SU-DHL-6 (cell line): ENCODE data around the gene GRAMD2B.

ENCODE experiments used
- H2AFZ ChIP-seq: fragments of 200-600 bp; sonication (generic); 2 replicates; pipeline ENCODE4 v1.6.1; 2014; ENCODE audit warnings: low read depth, mild to moderate bottlenecking, moderate library complexity, mixed read lengths, antibody characterized with exemption, low read length; ENCODE audit not compliant: severe bottlenecking
- H3F3A ChIP-seq: fragments of 200-600 bp; shearing (Covaris generic); 2 replicates; pipeline ENCODE4 v1.6.0; 2016; ENCODE audit warnings: antibody characterized with exemption, mild to moderate bottlenecking; ENCODE audit not compliant: insufficient read depth
- H3K27ac ChIP-seq: fragments of 200-600 bp; sonication (generic); 2 replicates; pipeline ENCODE4 v1.5.1; 2016; ENCODE audit warnings: low read depth, mild to moderate bottlenecking, low read length, moderate library complexity, mixed read lengths
- H3K27me3 ChIP-seq: fragments of 200-600 bp; sonication (generic), shearing (Covaris generic); 2 replicates; pipeline ENCODE4 v1.6.0; 2014; ENCODE audit warnings: mild to moderate bottlenecking, low read length
- H3K36me3 ChIP-seq: fragments of 200-600 bp; sonication (generic); 2 replicates; pipeline ENCODE4 v1.6.1; 2014; ENCODE audit warnings: mild to moderate bottlenecking, low read length, mixed read lengths
- H3K4me2 ChIP-seq: fragments of 300-600, 200-600 bp; shearing (Covaris generic), sonication (generic); 2 replicates; pipeline ENCODE4 v1.6.0; 2014; ENCODE audit warnings: low read length, low read depth, mild to moderate bottlenecking; ENCODE audit not compliant: poor library complexity, severe bottlenecking
- H3K4me3 ChIP-seq: fragments of 200-600 bp; sonication (generic); 2 replicates; pipeline ENCODE4 v1.5.1; 2014; ENCODE audit warnings: antibody characterized with exemption, low read length, mild to moderate bottlenecking, mixed read lengths; ENCODE audit not compliant: insufficient read depth, poor library complexity, severe bottlenecking
- H3K79me2 ChIP-seq: fragments of 200-600 bp; sonication (generic); 2 replicates; pipeline ENCODE4 v1.6.1; 2014; ENCODE audit warnings: mild to moderate bottlenecking, low read length, moderate library complexity; ENCODE audit not compliant: insufficient read depth
- H3K9ac ChIP-seq: fragments of 200-600 bp; sonication (generic); 2 replicates; pipeline ENCODE4 v1.7.0; 2014; ENCODE audit warnings: mild to moderate bottlenecking, low read length
- H3K9me2 ChIP-seq: fragments of 200-600 bp; sonication (generic); replicated peaks from 2 replicates; pipeline ENCODE4 v1.6.1; 2014; ENCODE audit warnings: low read length; ENCODE audit not compliant: insufficient read depth
- H3K9me3 ChIP-seq: fragments of 200-600 bp; sonication (generic); 2 replicates; pipeline ENCODE4 v1.6.1; 2014; ENCODE audit warnings: low read length, mixed read lengths; ENCODE audit not compliant: insufficient read depth
- H4K20me1 ChIP-seq: fragments of 200-600 bp; sonication (generic); 2 replicates; pipeline ENCODE4 v1.6.1; 2014; ENCODE audit warnings: low read depth, mild to moderate bottlenecking, antibody characterized with exemption, low read length, moderate library complexity, mixed read lengths
- EZH2phosphoT487 ChIP-seq: fragments of 200-600 bp; sonication (generic), shearing (Covaris generic); conservative IDR thresholded peaks from 2 replicates; pipeline ENCODE4 v1.6.1; 2018; ENCODE audit warnings: mild to moderate bottlenecking, antibody characterized with exemption, low read length, moderate library complexity, mixed read lengths
- TF ChIP-seq, protein P1 (sequence below): fragments of 200-600 bp; sonication (generic); IDR thresholded peaks from one replicate; pipeline ENCODE4 v1.5.1; 2017; ENCODE audit warnings: antibody characterized with exemption, mild to moderate bottlenecking, low read length, moderate library complexity; ENCODE audit not compliant: insufficient read depth, poor library complexity, severe bottlenecking

Gene GRAMD2B

GRCh38 chr5:126416266-126416925, 6.8 kb upstream of the GRAMD2B start:
- Histone ChIP-seq H3K4me3 (no peak overlapping the region), H3K27ac (no peak overlapping the region), H3K9me3 (no peaks in the 10 kb centered on the region), H3K36me3 (no peaks in the 10 kb centered on the region), H3K4me2 (no peak overlapping the region), H3K9ac (no peak overlapping the region), H3K27me3 (no peaks in the 10 kb centered on the region), H3K79me2 (no peaks in the 10 kb centered on the region), H2AFZ (no peak overlapping the region), H4K20me1 (no peaks in the 10 kb centered on the region), H3F3A (no peaks in the 10 kb centered on the region), H3K9me2 (no peaks in the 10 kb centered on the region)
- no peak for TF ChIP-seq EZH2phosphoT487
- TF ChIP-seq, protein P1, sequence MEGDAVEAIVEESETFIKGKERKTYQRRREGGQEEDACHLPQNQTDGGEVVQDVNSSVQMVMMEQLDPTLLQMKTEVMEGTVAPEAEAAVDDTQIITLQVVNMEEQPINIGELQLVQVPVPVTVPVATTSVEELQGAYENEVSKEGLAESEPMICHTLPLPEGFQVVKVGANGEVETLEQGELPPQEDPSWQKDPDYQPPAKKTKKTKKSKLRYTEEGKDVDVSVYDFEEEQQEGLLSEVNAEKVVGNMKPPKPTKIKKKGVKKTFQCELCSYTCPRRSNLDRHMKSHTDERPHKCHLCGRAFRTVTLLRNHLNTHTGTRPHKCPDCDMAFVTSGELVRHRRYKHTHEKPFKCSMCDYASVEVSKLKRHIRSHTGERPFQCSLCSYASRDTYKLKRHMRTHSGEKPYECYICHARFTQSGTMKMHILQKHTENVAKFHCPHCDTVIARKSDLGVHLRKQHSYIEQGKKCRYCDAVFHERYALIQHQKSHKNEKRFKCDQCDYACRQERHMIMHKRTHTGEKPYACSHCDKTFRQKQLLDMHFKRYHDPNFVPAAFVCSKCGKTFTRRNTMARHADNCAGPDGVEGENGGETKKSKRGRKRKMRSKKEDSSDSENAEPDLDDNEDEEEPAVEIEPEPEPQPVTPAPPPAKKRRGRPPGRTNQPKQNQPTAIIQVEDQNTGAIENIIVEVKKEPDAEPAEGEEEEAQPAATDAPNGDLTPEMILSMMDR = no peak

GRCh38 chr5:126417178-126417577, 6.0 kb upstream of the GRAMD2B start:
- Histone ChIP-seq H3K27ac (no peak overlapping the region), H2AFZ (no peak overlapping the region), H3K36me3 (no peaks in the 10 kb centered on the region), H3K27me3 (no peaks in the 10 kb centered on the region), H3K9me2 (no peaks in the 10 kb centered on the region), H4K20me1 (no peaks in the 10 kb centered on the region), H3K9me3 (no peaks in the 10 kb centered on the region), H3F3A (no peaks in the 10 kb centered on the region), H3K79me2 (no peaks in the 10 kb centered on the region), H3K9ac (no peak overlapping the region), H3K4me3 (no peak overlapping the region), H3K4me2 (no peak overlapping the region)
- TF ChIP-seq EZH2phosphoT487 = no peak
- TF ChIP-seq, protein P1 = no peak

- H3K79me2 ChIP-seq = no peaks in the 10 kb centered on the region
- H3K9me3 ChIP-seq = no peaks in the 10 kb centered on the region
- H3K36me3 ChIP-seq = no peaks in the 10 kb centered on the region
- no peak overlapping the region for H3K9ac ChIP-seq
- no peak overlapping the region for H3K27ac ChIP-seq
- H3K4me2 ChIP-seq = no peak overlapping the region
- no peaks in the 10 kb centered on the region for H4K20me1 ChIP-seq
- H2AFZ ChIP-seq = no peak overlapping the region
- no peaks in the 10 kb centered on the region for H3K27me3 ChIP-seq
- H3K9me2 ChIP-seq = no peaks in the 10 kb centered on the region
- H3K4me3 ChIP-seq = no peak overlapping the region
- TF ChIP-seq EZH2phosphoT487 = no peak
- TF ChIP-seq, protein P1 = no peak
- no peaks in the 10 kb centered on the region for H3F3A ChIP-seq
Observed at GRCh38 chr5:126419102-126419501, 4.1 kb upstream of the GRAMD2B start.
